Measurements from ENCODE around the gene FBXO41.

The FBXO41 gene, protein sequence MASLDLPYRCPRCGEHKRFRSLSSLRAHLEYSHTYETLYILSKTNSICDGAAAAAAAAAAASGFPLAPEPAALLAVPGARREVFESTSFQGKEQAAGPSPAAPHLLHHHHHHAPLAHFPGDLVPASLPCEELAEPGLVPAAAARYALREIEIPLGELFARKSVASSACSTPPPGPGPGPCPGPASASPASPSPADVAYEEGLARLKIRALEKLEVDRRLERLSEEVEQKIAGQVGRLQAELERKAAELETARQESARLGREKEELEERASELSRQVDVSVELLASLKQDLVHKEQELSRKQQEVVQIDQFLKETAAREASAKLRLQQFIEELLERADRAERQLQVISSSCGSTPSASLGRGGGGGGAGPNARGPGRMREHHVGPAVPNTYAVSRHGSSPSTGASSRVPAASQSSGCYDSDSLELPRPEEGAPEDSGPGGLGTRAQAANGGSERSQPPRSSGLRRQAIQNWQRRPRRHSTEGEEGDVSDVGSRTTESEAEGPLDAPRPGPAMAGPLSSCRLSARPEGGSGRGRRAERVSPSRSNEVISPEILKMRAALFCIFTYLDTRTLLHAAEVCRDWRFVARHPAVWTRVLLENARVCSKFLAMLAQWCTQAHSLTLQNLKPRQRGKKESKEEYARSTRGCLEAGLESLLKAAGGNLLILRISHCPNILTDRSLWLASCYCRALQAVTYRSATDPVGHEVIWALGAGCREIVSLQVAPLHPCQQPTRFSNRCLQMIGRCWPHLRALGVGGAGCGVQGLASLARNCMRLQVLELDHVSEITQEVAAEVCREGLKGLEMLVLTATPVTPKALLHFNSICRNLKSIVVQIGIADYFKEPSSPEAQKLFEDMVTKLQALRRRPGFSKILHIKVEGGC
- 26.6 to 43.7 (median 35.0) reads per million in 9 experiments for total RNA-seq

DNA sequence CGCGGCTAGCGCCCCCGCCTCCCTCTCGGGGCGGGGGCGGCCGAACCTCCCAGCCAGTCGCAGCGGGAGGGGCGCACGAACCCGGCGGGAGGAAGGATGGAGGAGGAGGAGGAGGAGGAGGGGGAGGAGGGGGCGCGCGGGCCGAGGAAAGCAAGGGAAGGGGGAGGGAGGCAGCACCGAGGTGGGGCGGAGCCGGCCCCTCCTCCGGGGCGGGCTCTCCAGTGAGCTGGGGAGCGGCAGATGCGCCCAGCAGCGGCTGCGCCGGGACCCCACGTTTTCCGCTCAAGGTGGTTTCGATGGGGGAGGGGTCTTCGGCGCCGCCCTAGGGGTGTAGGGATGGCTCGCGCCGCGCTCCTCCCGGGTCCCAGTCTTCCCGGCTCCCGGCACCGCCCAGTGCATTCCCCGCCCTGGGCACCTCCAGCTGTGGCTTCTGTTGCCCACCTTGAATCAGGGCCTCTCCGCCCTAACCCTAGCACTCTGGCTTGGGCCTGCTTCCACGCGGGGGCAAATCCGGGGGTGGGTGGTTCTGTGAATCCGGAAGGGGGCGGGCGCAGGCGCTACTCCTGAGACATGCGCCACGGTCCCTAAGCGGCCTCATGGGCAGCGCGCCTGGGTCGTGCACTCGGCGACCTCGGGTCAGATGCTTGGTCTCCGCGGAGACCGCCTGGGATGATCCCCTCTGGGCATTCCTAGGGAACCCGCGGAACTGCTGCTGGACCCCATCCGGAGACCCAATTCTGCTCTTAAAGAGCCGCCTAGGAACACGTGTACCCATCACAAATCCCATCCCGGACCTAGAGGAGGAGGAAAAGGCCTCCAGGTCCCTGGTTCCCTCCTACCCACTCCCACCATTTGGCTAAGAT lies at the start of gene FBXO41:
Gene FBXO41, minus strand, starts transcription at position 183 of the 863 bp plus-strand sequence. CDS start 14,848 bp downstream, outside the sequence.
- peak; percentile 39 to 52 (median 47) for DNase-seq
- peak within 1 kb of the TSS in 1 of 2 donors; percentile 69 for H3K27ac Mint-ChIP-seq
- no peaks in the 10 kb centered on the region for H3K9me3 Mint-ChIP-seq

DNA sequence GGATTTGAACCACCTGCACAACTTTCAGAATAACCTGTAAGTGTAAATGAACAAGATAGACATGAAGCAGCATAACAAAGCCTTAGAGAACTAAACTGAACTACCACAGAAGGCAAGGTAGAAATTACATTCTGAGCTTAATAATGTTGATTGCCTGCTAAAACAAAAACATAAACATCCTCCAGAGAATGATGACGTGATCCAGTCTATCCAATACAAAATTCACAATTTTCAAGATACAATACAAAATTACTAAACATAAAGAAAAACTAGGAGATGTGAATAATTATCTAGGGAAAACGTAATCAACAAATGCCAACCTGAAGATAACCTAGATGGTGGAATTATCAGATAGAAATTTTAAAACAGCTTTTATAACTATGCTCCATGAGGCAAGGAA lies 49.8 kb upstream of the FBXO41 start:
- Mint-ChIP-seq H3K4me3 (no peak overlapping the region), H3K4me1 (ENCODE audit: low read depth in 2 of 2) (no peaks in the 10 kb centered on the region), H3K27me3 (peaks cover 13 to 25% of the 10 kb centered on the region in 2 donors), H3K9me3 (no peaks in the 10 kb centered on the region), H3K27ac (no peak overlapping the region), H3K36me3 (ENCODE audit: insufficient read depth) (no peaks in the 10 kb centered on the region)
- DNase-seq, result no peak
- no peak for ATAC-seq (replicated peaks)

More for the DNA sequence above, at the start of gene FBXO41:
- peak; percentile 79 for ATAC-seq (replicated peaks)
- H3K4me3 Mint-ChIP-seq, result peak within 1 kb of the TSS; percentile 54 to 69
- H3K36me3 Mint-ChIP-seq (ENCODE audit: insufficient read depth), result no peaks in the 10 kb centered on the region
- peaks cover 13 to 26% of the 10 kb centered on the region in 2 donors for H3K4me1 Mint-ChIP-seq (ENCODE audit: low read depth in 2 of 2)
- H3K27me3 Mint-ChIP-seq, result peaks cover 14 to 17% of the 10 kb centered on the region in 2 donors

DNA sequence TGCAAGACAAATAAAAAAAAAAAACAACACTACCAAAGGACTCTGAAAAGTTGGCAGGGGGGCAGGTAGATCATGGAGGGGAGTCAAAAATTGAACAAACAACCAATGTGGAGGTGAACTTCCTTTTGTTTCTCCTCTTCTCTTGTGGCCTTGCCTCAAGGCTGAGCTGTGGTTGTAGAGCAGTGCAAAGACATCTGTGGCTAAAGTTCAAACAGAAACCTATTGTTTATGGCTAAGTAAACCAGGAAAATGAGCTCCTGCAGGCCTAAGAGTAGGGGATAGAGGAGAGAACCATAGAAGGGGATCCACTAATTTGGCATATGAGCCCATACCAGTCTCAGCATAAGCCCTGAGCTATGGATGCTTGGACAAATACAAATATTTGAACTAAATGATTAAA lies 49.3 kb upstream of the FBXO41 start:
- Mint-ChIP-seq H3K36me3 (ENCODE audit: insufficient read depth) (no peaks in the 10 kb centered on the region), H3K4me3 (no peak overlapping the region)

DNA sequence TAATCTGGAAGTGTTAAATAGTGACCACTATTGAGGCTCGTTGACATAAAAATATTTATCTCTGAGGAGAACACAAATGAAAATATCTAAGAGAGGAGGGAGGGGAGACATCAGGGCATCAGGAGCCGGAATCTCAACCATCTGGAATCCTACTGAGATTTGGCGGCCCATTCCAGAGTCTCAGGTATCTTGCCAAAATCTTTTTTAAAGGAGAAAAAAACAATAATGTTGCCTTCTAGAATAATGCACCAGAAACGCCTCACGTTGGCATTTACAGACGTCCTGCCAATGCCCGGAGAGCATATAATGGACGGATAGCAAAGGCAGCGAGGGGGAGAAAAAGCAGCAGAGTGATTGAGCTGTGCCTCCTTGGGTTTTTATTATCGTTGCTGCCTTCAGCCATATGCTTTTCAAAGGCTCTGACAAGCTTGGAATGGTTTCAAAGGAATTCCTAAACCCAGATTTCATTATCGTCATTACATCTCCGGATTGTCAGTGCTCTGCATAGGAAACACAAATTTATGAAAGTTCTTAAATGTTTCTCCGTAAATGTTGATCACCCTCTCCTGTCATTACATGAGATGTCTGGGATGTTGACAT lies 39.9 kb upstream of the FBXO41 start:
- H3K9me3 Mint-ChIP-seq, result no peaks in the 10 kb centered on the region
- no peak for DNase-seq
- no peaks in the 10 kb centered on the region for H3K4me1 Mint-ChIP-seq (ENCODE audit: low read depth in 2 of 2)
- no peak overlapping the region for H3K27ac Mint-ChIP-seq
- no peak for ATAC-seq (replicated peaks)
- H3K36me3 Mint-ChIP-seq (ENCODE audit: insufficient read depth), result no peaks in the 10 kb centered on the region
- H3K27me3 Mint-ChIP-seq, result peaks cover 71 to 72% of the 10 kb centered on the region in 2 donors
- no peak overlapping the region for H3K4me3 Mint-ChIP-seq

More for the DNA sequence above, 49.3 kb upstream of the FBXO41 start:
- H3K9me3 Mint-ChIP-seq, result no peaks in the 10 kb centered on the region
- peaks cover 18 to 27% of the 10 kb centered on the region in 2 donors for H3K27me3 Mint-ChIP-seq
- H3K4me1 Mint-ChIP-seq (ENCODE audit: low read depth in 2 of 2), result no peaks in the 10 kb centered on the region
- no peak for ATAC-seq (replicated peaks)
- no peak for DNase-seq
- no peak overlapping the region for H3K27ac Mint-ChIP-seq

DNA sequence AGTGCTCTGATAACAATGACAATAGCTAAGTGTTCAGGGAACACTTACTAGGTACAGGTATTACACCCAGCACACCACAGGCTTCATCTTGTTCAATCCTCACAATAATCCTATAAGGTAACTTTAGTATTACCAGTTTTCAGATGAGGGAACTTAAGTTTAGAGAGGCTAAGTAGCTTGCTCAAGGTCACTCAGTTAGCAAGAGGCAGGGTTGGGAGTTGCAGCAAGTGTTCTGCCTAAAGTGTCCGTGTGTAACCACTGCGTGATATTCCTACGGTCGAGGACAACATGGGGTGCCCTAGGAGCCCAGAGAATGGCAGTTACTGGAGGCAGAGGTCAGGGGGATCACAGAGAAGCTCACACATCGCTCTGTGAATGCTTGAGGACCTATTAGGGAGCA lies 39.3 kb upstream of the FBXO41 start:
- no peak overlapping the region for H3K27ac Mint-ChIP-seq
- no peak overlapping the region for H3K4me3 Mint-ChIP-seq

DNA sequence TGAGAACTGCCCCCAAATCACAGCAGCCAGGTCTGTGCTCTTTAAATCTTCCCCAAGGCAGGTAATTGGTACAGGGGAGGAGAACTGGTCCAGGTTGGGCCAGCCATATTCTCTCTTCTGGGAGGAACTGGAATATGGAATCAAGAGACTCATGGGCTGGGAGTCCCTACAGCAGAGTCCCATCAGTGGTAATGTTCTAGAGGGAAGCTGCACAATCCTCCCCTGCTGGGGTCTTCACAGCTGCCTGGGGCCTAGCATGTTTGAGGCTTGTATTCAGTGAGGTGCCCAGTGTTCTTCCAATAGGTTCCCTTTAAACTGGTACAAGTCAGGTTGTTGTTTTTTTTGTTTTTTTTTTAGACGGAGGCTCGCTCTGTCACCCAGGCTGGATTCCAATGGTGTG lies 30.2 kb upstream of the FBXO41 start:
- no peak for ATAC-seq (replicated peaks)
- H3K9me3 Mint-ChIP-seq, result no peaks in the 10 kb centered on the region
- H3K4me3 Mint-ChIP-seq, result no peak overlapping the region
- no peaks in the 10 kb centered on the region for H3K4me1 Mint-ChIP-seq (ENCODE audit: low read depth in 2 of 2)
- peaks cover 57 to 80% of the 10 kb centered on the region in 2 donors for H3K27me3 Mint-ChIP-seq
- no peak for DNase-seq
- H3K36me3 Mint-ChIP-seq (ENCODE audit: insufficient read depth), result no peaks in the 10 kb centered on the region
- no peak overlapping the region for H3K27ac Mint-ChIP-seq

More for the DNA sequence above, 39.3 kb upstream of the FBXO41 start:
- ATAC-seq (replicated peaks) (no peak), DNase-seq (no peak)
- H3K36me3 Mint-ChIP-seq (ENCODE audit: insufficient read depth), result no peaks in the 10 kb centered on the region
- H3K27me3 Mint-ChIP-seq, result peaks cover 72 to 74% of the 10 kb centered on the region in 2 donors
- H3K4me1 Mint-ChIP-seq (ENCODE audit: low read depth in 2 of 2), result no peaks in the 10 kb centered on the region
- H3K9me3 Mint-ChIP-seq, result no peaks in the 10 kb centered on the region

DNA sequence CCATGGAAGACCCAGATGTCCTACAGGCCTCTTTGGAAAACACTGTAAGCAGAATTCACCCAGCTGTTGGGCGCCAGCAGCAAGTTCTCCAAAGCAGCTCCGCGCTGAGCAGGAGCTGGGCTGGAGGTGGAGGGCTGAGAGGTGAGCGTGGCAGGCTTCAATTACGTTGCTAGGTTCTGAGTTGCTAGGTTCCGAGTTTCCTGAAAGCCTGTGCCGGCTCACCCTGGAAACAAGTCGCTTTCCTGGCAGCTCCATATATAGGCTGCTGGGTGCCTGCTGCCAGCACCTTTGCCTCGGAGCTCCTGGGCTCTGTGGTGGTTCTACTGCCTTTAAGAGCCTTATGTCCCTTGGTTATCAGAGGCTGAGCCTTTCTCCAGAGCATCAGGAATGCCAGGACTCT lies 23.4 kb upstream of the FBXO41 start:
- no peak overlapping the region for H3K4me3 Mint-ChIP-seq
- DNase-seq, result no peak
- H3K4me1 Mint-ChIP-seq (ENCODE audit: low read depth in 2 of 2), result no peaks in the 10 kb centered on the region
- no peak for ATAC-seq (replicated peaks)
- no peak overlapping the region for H3K27ac Mint-ChIP-seq
- H3K9me3 Mint-ChIP-seq, result no peaks in the 10 kb centered on the region
- H3K27me3 Mint-ChIP-seq, result peaks cover 30 to 48% of the 10 kb centered on the region in 2 donors
- no peaks in the 10 kb centered on the region for H3K36me3 Mint-ChIP-seq (ENCODE audit: insufficient read depth)

DNA sequence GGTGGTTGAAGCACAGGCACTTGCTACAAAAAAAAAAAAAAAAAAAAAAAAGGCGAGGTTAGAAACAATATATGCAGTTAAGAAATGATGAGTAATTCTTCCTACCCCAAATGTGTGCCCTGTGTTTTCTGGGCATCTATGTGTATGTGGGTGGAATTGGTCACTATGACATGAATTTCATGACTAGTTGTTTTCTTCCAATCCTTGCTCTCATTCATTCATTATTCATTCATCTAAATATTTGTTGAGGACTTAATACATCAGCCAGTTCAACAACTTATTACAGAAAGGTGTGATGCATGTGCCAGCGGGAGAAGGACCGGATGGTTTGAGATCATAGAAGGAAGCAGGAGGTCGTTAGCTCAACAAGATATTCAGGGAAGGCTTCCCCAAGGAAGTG lies 17.4 kb upstream of the FBXO41 start:
- no peaks in the 10 kb centered on the region for H3K9me3 Mint-ChIP-seq
- DNase-seq (no peak), ATAC-seq (replicated peaks) (no peak)
- H3K27ac Mint-ChIP-seq, result no peak overlapping the region
- no peaks in the 10 kb centered on the region for H3K36me3 Mint-ChIP-seq (ENCODE audit: insufficient read depth)
- H3K27me3 Mint-ChIP-seq, result peaks cover 55 to 71% of the 10 kb centered on the region in 2 donors
- H3K4me3 Mint-ChIP-seq, result no peak overlapping the region
- no peaks in the 10 kb centered on the region for H3K4me1 Mint-ChIP-seq (ENCODE audit: low read depth in 2 of 2)

DNA sequence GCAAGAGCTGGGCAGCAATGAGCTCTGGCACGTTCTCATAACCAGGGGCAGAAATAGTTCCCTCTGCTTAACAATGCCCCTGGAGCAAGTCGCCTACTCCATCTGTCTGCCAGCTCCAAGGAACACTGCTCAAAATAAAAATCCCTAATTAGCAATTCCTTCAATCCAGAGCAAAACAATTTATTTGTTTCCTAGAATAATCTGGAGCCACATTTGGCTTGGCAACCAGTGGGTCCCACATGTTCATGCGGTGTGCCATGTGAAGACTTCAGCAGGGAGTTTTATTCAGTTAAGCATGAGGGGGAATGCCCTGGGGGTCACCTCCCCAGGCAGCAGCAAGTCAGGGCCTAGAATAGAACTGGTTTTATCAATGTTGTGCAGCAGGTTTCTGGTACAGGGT lies 16.6 kb upstream of the FBXO41 start:
- H3K4me3 Mint-ChIP-seq, result no peak overlapping the region
- no peaks in the 10 kb centered on the region for H3K4me1 Mint-ChIP-seq (ENCODE audit: low read depth in 2 of 2)
- DNase-seq, result no peak
- peaks cover 62 to 78% of the 10 kb centered on the region in 2 donors for H3K27me3 Mint-ChIP-seq
- H3K27ac Mint-ChIP-seq, result no peak overlapping the region
- no peaks in the 10 kb centered on the region for H3K36me3 Mint-ChIP-seq (ENCODE audit: insufficient read depth)
- H3K9me3 Mint-ChIP-seq, result no peaks in the 10 kb centered on the region
- no peak for ATAC-seq (replicated peaks)

DNA sequence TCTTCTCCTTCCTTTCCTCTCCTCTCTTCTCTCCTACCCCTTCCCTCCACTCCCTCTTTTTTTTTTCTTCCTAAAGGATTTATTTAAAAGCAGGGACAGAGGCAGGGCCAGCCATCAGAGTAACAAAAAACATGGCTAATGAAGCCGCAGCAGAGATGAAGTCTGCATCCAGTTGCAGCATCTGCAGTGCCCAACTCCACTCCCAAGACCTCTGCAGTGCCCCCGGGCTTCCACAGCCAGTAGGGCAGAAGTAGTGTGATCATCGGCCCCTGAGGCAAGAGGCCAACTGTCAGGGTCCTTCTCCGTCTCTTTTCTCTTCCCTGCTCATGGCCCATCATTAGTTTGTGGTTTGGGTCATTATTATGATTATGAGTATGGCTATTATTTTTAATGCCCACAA lies 13.3 kb upstream of the FBXO41 start:
- DNase-seq (no peak), ATAC-seq (replicated peaks) (no peak)
- no peak overlapping the region for H3K27ac Mint-ChIP-seq
- peaks cover 72 to 81% of the 10 kb centered on the region in 2 donors for H3K27me3 Mint-ChIP-seq
- H3K4me1 Mint-ChIP-seq (ENCODE audit: low read depth in 2 of 2), result no peaks in the 10 kb centered on the region
- H3K4me3 Mint-ChIP-seq, result no peak overlapping the region
- H3K9me3 Mint-ChIP-seq, result no peaks in the 10 kb centered on the region
- peaks cover 3% of the 10 kb centered on the region for H3K36me3 Mint-ChIP-seq (ENCODE audit: insufficient read depth)

DNA sequence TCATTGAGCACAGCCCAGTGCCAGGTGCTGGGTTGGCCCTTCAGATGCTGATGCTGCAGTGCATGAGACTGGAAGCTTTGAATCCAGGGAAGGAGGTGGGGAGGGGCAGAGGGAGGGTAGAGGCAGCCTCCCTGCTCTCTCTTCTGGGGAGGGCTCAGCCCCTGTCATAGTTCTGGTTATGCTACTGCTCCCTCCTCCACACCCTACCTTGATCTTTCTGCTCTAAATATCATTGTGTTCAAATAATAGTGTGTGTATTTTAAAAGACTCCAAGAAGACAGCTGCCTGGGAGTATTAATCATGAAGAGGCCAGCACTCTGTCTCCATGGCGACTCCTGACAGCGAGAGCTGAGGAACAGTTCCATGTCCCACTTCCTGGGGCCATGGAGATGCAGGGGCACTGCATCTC lies 12.9 kb upstream of the FBXO41 start:
- no peak for ATAC-seq (replicated peaks)
- peaks cover 3% of the 10 kb centered on the region for H3K36me3 Mint-ChIP-seq (ENCODE audit: insufficient read depth)
- no peak overlapping the region for H3K4me3 Mint-ChIP-seq
- H3K27me3 Mint-ChIP-seq, result peaks cover 68 to 79% of the 10 kb centered on the region in 2 donors
- no peak for DNase-seq
- H3K4me1 Mint-ChIP-seq (ENCODE audit: low read depth in 2 of 2), result no peaks in the 10 kb centered on the region
- no peaks in the 10 kb centered on the region for H3K9me3 Mint-ChIP-seq
- H3K27ac Mint-ChIP-seq, result no peak overlapping the region

DNA sequence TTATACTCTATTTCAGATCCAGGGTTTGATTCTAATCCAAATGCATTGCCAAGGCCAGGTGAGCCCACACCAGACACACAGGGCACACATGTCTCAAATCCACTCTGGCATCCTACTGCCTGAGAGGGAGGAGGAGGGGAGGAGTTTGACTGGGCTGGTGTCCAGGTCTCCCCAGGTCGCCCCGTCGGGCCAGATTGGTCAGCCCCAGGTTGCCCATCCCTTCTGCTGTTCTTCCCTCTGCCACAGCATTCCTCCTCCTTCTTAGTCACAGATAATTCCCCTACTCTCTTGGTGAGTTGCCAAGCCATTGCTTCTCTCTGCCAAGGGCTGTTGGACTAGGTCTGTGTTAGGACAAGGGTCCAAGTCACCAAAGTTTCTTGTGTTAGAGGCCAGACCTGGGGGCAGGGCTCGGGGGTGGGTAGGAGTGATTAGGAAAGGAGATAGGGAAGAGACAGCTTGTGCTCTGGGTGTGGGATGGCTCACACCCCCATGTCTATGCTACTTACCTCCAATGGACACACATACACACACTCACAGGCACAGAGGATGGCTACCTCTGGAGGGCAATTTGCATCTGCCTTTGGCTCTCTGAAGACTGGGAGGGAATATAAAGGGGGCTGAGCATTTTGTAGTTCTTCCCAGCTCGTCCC lies 11.6 kb upstream of the FBXO41 start:
- Mint-ChIP-seq H3K27ac (no peak overlapping the region), H3K36me3 (ENCODE audit: insufficient read depth) (peaks cover 6% of the 10 kb centered on the region), H3K27me3 (peaks cover 63 to 76% of the 10 kb centered on the region in 2 donors), H3K4me1 (ENCODE audit: low read depth in 2 of 2) (peaks cover 10 to 11% of the 10 kb centered on the region in 2 donors), H3K9me3 (no peaks in the 10 kb centered on the region), H3K4me3 (no peak overlapping the region)
- no peak for ATAC-seq (replicated peaks)
- DNase-seq, result no peak

Measured in effector memory CD8-positive, alpha-beta T cell (primary cell).